HT-29 (cell line): ENCODE data around the gene CDX2. TPM values are rescaled to one million over a fixed set of nuclear protein-coding genes. Genes with fewer than 3 reads are reported as not detected.

Experiments
- DNase-seq: peaks from one replicate; pipeline ENCODE4 v3.0.0-alpha.2; 2015; ENCODE audit warnings: low spot score
- small RNA-seq: library from RNA; depleted of rRNA; stranded (forward); fragments of <200 nt; gene quantifications from one replicate; pipeline ENCODE3, GENCODE V24; 2014
- total RNA-seq: library from RNA; depleted of rRNA; stranded (reverse); fragments of >200 nt; shearing (Covaris generic); gene quantifications from 2 replicates; pipeline ENCODE4 v1.2.3, GENCODE V29; 2014; rRNA removed

The CDX2 gene
- total RNA-seq, 1 experiment from 2014 or later: 4.1 TPM

DNA sequence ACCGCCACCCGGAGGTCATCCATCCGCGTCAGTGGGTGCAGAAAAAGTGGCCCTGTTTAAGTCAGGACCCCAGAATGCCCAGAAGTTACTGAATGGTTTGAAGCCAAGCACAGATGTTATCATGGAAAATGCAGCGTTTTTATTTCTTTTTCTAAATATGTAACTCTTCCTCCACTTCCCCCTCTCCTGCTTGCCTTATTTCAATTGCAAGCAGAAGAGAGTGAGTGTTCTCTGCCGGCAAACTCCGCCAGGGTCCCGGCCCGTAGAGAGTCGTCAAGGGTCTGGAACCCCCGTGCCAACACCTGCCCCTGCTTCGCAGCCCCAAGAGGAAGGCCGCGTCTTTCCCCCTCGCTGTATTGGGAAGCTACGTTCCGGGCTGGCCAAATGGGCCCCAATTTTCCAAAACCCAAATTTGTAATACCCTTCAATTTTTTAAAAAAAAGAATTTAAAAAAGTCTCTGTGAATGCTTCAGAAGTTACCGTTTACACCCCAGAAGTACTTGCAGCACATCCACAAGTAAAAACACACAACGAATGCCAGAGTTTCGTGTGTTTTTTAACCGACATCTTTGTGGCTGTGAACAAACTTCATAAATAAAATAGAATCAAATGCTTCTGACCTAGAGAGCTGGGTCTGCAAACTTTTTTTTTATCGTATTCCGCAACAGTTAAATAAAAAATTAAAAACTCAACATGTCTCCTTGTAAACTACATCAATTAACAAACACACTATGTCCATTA, 50.0 kb downstream of the CDX2 start:
- DNase-seq: no peak

DNA sequence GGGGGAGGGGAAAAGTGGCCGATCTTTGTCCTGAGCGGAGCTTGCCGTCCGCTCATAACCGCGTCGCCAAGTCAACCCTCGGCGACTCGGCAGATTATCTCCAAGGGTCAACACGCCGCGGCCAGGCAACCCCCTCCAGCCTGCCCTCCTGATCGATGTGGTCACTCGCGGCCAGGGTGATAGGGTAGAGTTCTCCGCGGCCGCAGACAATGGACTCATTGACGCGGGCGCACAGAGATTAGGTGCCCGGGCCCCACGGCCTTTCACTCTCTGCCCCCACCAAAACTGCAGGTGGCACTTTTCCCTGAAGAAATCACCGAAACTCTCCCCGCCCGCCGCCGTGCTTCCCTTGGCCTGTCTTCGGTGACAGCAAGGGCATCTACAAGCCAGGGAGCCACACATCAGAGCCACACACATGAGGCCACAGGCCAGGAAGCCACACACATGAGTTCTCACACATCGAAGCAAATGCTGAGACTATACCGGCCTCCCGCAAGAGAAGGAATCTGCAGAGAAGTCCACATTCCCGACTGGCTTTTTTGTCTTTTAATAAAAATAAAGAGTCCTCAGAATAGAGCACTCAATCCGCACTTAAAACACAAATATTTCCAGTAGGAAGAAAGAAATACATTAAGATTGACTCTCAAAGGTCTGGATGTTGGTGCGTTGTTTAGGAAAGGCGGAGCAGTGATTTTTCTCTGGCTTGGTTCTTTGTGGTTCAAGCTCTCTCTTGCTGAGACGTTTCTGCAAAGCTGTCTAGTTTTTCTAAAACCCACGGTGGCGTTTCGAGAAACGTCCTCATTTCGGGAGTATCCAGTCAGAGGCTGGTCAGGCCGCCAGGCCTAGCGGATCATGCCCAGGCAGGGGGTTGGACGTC, 50.8 kb downstream of the CDX2 start:
- DNase-seq: no peak

DNA sequence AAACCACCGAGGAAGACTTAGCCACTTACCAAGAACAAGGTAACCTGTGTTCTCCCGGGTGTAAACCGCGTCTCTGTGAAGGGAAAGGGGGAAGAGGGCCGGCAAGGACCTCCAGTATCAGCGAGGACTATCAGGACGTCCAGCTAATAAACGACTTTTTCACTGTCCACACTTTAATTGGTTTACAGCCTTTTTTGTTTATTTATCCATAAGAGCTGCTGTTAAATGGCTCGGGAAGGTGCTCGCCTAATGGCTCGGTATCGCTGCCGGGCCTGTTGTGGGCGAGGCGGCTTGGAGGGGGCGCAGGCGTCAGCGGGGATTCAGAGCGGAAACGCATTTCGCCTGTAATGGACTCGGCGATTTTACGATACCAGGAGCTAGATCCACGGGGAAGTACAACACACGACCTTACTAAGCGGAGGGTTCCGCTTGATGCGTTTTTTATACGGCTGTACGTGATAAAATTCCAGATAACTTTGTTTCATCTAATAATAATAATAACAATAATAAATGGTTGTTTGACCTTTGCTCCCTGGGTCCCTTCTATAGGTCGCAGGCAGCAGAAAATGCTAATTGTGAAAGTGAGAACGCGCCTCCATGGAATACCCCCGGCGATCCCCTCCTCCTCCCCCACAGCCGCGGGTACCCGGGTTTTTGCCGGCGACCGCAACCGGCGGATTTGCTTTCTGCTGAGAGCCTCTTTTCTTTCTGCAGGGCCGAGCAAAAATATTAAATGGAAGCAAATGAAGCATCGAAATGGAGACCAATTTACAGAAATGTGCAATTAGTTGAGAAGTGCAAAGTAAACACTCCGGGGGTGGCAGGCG, 51.8 kb downstream of the CDX2 start:
- no peak for DNase-seq

DNA sequence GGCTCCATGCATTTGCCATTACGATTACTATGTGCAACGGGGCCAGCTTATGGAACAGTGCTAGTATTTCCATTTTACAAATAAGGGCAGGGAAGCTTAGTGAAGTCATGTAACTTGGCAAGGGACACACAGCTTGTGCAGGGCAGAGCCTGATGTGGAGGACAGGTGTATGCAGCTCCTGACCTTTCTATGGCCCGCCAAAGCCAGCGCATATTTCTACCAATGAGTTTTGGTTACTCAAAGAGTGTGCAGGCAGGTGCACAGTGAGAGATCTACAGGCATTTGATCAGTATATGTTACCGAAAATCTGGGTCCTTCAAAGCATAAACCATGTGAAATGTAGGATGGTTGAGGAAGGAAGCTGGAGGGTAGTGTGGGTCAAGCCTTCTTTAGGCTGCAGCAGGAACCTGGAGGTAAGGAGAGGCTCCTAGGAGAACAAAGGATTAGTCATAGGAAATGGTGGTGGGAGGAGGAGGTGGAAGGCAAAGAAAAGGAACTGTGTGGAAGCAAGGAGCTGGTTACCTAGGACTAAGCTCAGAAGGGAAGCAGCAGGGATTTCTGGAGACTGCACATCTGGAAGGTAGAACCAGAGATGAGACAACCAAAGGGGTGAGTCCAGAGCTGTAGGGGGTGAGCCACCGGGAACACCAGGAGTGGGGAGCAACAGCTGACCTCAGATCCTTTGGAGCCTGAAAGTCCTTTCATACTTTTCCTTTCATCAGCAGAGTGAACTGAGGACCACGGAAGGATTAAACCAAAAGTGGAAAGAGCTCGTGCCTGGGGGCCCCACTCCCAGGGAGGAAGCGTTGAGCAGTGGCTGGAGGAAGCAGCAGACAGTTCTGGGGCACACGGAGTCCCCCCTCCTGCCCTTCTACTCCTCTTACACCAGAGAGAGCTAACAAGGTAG, 53.6 kb downstream of the CDX2 start:
- peak; percentile 37 for DNase-seq

DNA sequence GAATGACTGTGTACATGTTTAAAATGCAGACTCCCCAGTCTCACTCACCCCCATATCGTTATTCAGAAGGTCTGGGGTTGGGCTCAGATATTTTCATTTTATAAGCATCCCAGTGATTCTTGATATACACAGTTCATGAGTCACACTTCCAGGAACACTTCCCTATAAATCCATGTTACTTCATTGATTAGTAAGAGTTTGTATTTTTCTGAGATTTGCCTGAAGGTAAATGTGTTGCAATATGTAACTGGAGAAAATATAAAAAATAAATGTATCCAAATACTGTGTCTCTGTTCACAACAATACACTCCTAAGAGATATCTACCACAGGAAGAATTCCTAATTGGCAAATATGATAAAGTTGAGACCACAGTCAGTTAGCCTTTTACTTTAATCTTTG, 56.0 kb downstream of the CDX2 start:
- no peak for DNase-seq

DNA sequence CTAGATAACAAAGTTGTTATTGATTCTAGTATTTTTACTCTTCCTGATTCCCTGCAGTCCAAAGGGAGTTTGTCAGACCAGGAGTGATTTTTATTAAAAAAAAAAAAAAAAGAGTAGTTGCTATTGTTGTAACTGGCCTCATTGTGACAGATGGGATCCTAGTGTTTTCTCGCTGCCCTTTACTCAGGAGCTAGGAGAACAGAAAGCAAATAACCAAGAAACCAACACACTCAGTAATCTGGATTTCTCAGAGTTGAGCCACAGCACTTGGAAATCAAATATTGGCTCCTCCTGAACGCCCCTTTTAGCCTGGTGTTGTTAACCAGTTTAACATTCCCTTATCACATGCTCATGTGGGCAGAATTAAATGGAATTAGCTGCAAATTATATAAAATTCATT, 57.6 kb downstream of the CDX2 start:
- no peak for DNase-seq

Small RNA genes lying within 50 kb of the gene (small RNA-seq; reads per million reads assigned to genes)
- not detected for gene ATP5F1EP2
- gene RN7SL272P: not detected

Other genes starting within 250 kb of the CDX2 start
- not detected in 2 replicates for gene GSX1, start 176.8 kb downstream of the CDX2 start, total RNA-seq
- gene PDX1, start 49.3 kb downstream of the CDX2 start, total RNA-seq: 0.51 and 0.89 TPM in 2 replicates
- gene URAD, start 19.4 kb upstream of the CDX2 start, total RNA-seq: not detected in 2 replicates
- gene FLT3, start 131.3 kb upstream of the CDX2 start, total RNA-seq: not detected in 2 replicates
- gene PAN3, start 169.2 kb upstream of the CDX2 start, total RNA-seq: 23.8 and 27.3 TPM in 2 replicates